ENCODE data around the gene RAB20. TPM values are rescaled to one million over a fixed set of nuclear protein-coding genes. Genes with fewer than 3 reads are reported as not detected.

The RAB20 gene
- total and polyA plus RNA-seq, 8 donors, result 9.3 to 23.6 (median 14.2) TPM

DNA sequence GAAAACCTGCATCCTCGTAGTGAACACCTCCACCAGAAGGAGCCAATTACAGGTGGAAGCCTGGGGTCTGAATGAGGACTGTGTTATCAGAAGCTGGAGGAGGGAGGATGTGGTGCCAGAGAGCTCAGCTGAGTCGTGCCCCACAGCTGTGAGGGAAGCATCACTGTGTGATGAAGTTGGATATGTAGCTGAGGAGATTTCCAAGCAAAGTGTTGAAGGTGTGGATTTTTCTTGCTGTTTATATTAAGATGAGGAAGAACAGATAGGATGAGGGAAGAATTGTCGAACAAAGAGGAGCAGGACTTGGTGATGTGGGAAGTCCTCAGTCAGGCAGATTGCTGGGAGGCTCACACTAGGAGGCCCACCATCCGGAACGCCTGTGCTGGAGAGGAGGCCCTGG, 4.4 kb downstream of the RAB20 start:
- Histone ChIP-seq H3K9me3 (no peaks in the 10 kb centered on the region), H3K4me3 (peak overlapping the region in 1 of 4 donors; percentile 27), H3K27me3 (no peaks in the 10 kb centered on the region), H3K4me1 (peaks cover 34 to 56% (median 35%) of the 10 kb centered on the region in 3 donors), H3K27ac (peak overlapping the region; percentile 54 to 88 (median 72)), H3K36me3 (no peaks in the 10 kb centered on the region)
- FAIRE-seq (no peak), ATAC-seq (no peak), DNase-seq (peak in 1 of 6 donors; percentile 43)
- TF ChIP-seq, protein P1, sequence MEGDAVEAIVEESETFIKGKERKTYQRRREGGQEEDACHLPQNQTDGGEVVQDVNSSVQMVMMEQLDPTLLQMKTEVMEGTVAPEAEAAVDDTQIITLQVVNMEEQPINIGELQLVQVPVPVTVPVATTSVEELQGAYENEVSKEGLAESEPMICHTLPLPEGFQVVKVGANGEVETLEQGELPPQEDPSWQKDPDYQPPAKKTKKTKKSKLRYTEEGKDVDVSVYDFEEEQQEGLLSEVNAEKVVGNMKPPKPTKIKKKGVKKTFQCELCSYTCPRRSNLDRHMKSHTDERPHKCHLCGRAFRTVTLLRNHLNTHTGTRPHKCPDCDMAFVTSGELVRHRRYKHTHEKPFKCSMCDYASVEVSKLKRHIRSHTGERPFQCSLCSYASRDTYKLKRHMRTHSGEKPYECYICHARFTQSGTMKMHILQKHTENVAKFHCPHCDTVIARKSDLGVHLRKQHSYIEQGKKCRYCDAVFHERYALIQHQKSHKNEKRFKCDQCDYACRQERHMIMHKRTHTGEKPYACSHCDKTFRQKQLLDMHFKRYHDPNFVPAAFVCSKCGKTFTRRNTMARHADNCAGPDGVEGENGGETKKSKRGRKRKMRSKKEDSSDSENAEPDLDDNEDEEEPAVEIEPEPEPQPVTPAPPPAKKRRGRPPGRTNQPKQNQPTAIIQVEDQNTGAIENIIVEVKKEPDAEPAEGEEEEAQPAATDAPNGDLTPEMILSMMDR (IDR thresholded peaks at IDR 0.05), result no peak
- WGBS, 2 donors, result 74 to 77% methylated on average over 5 of the region's 5 CpGs
- intact Hi-C loops (cut with DNase I), result no loop called here

DNA sequence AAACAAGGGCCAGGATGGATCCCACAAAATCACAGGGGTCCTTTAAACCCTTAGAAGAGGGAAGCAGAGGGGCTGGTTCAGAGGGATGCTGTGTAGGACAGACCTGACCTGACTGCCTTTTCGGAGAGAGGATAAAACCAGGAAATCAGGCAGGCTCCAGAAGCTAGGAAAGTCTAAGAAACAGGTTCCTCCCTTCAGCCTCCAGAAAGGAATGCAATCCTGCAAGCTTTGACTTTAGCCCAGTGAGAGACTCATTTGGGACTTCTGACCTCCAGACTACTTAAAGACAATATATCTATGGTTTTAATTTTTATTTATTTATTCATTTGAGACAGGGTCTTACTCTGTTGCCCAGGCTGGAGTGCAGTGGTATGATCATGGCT, 5.3 kb downstream of the RAB20 start:
- intact Hi-C loops (cut with DNase I), result no loop called here
- no peaks in the 10 kb centered on the region for H3K9me3 ChIP-seq
- no peak overlapping the region for H3K4me3 ChIP-seq
- ATAC-seq (peak in 1 of 4 donors; percentile 6), DNase-seq (no peak), FAIRE-seq (no peak)
- peak overlapping the region; percentile 54 to 88 (median 72) for H3K27ac ChIP-seq
- TF ChIP-seq, protein P1 (IDR thresholded peaks at IDR 0.05), result no peak
- no peaks in the 10 kb centered on the region for H3K36me3 ChIP-seq
- peaks cover 40 to 64% (median 43%) of the 10 kb centered on the region in 3 donors for H3K4me1 ChIP-seq
- H3K27me3 ChIP-seq, result no peaks in the 10 kb centered on the region
- 26 to 29% methylated on average over 1 of the region's 1 CpG for WGBS, 2 donors

DNA sequence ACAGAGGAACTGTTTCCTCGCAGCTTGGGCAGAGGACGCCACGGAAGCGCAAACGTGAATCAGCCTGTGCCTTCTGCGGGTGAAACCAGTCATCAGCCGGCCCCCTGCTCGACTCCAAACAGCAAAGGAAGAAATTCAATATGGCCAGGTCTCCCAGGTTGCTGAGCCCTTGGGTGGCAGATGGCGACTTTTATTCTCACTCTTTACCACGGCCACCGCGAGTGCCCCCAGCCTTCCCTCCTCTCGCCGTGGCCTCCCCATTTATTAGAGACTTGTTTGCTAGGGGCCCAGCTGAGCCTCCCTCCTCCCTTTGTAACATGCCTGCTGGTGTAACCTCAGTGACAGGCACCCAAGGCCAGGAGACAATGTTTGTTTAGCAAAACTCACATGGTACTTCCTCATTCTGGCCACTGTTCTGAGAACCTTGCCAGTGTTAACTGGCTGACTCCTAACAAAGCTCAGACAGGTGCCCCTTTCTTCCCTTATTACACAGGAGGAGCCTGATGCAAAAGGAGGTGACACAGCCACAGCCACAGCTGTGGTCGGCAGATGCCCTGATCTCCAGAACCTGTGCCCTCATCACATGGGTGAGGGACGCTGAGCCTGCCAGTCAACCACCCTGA, 5.8 kb downstream of the RAB20 start:
- TF ChIP-seq, protein P1 (IDR thresholded peaks at IDR 0.05), result no peak
- intact Hi-C loops (cut with DNase I), result no loop called here
- FAIRE-seq (no peak), ATAC-seq (peak; percentile 68 to 81 (median 79)), DNase-seq (peak; percentile 60 to 80 (median 72))
- Histone ChIP-seq H3K4me3 (peak overlapping the region in 1 of 4 donors; percentile 8), H3K36me3 (no peaks in the 10 kb centered on the region), H3K27me3 (no peaks in the 10 kb centered on the region), H3K9me3 (no peaks in the 10 kb centered on the region), H3K27ac (peak overlapping the region; percentile 54 to 88 (median 72)), H3K4me1 (peaks cover 42 to 69% (median 48%) of the 10 kb centered on the region in 3 donors)
- WGBS, 2 donors, result 24 to 25% methylated on average over 16 of the region's 16 CpGs

DNA sequence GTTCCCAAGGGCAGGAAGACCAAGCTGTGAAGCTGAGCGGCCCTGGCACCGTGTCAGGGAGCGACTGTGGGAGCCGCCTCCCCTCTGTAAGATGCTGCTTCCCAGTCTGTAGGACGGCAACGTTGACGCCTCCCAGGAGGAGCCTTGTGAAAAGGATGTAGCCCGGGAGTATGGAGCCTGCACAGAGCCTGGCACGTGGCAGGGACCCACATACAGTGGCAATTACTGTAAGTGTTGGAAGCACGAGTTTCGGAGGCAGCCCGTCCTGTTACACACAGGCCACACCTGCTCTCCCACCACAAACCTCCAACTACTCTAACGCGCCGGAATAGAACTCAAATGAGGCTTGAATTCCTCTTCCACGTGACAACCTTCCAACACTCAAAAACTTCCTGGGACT, 6.6 kb downstream of the RAB20 start:
- WGBS, 2 donors, result 67 to 75% methylated on average over 15 of the region's 16 CpGs
- FAIRE-seq (no peak), DNase-seq (peak in 1 of 6 donors; percentile 48), ATAC-seq (no peak)
- peaks cover 39 to 71% (median 55%) of the 10 kb centered on the region in 3 donors for H3K4me1 ChIP-seq
- no peaks in the 10 kb centered on the region for H3K9me3 ChIP-seq
- H3K36me3 ChIP-seq, result no peaks in the 10 kb centered on the region
- H3K27me3 ChIP-seq, result no peaks in the 10 kb centered on the region
- H3K27ac ChIP-seq, result peak overlapping the region; percentile 54 to 88 (median 72)
- TF ChIP-seq, protein P1 (IDR thresholded peaks at IDR 0.05), result no peak
- no peak overlapping the region for H3K4me3 ChIP-seq
- intact Hi-C loops (cut with DNase I), result no loop called here

DNA sequence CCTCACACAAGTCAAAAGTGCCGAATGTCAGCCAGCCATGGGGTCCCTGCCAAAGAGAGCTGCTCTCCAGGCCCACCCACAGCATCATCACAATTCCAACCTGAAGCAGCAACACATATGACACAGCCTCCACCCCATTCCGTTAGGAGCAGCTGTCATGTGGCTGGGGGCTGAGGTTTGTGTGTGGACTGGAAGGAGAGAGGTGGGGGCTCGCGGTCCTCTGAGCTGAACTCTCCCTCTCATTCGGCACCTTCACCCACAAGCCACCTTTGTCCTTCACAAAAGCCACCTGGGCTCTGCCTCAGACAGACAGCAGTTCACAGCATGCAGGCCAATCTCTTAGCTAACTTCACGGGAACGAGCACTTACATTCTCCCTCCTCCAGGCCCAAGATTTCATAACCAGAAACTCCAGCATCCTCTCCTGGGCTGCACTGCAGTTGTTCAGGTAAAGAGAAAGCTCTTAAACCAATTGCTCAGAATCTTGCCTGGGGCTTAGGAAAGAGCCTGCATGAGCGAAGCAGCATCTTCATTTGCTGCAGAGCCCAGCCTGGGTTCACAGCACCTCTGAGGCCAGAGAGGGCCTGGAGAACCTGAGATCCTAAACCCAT, 7.2 kb downstream of the RAB20 start:
- TF ChIP-seq, protein P1 (IDR thresholded peaks at IDR 0.05), result no peak
- Histone ChIP-seq H3K36me3 (no peaks in the 10 kb centered on the region), H3K27ac (peak overlapping the region; percentile 46 to 88 (median 72)), H3K27me3 (no peaks in the 10 kb centered on the region), H3K4me3 (no peak overlapping the region), H3K4me1 (peaks cover 39 to 71% (median 55%) of the 10 kb centered on the region in 3 donors), H3K9me3 (no peaks in the 10 kb centered on the region)
- DNase-seq (no peak), ATAC-seq (no peak), FAIRE-seq (no peak)
- intact Hi-C loops (cut with DNase I), result no loop called here
- WGBS, 2 donors, result 55 to 63% methylated on average over 8 of the region's 8 CpGs
